AG04449 (cell line): ENCODE results near the gene PRPF8.
A peak's percentile ranks its signal among the peaks of the same experiment; 100 is the strongest.

ENCODE experiments used
- CTCF ChIA-PET: fragments of 350-600 bp; formaldehyde crosslinking; extraction: SDS; loops from one replicate; lab custom pipeline; 2021; ENCODE audit warnings: antibody characterized with exemption; lab: Yijun Ruan, JAX
- POLR2A ChIA-PET: fragments of 400-600, 350-600 bp; formaldehyde crosslinking; extraction: SDS; loops from one replicate; lab custom pipeline; 2020; ENCODE audit warnings: antibody characterized with exemption, inconsistent platforms; lab: Yijun Ruan, JAX
- DNase-seq: peaks from one replicate; pipeline ENCODE4 v3.0.0-alpha.2; 2010; ENCODE audit warnings: low read depth, low spot score
- H3K4me3 ChIP-seq: 2 replicates; pipeline ENCODE4 v1.5.1; 2011; ENCODE audit warnings: low read depth, mild to moderate bottlenecking, control low read depth, low read length
- CTCF ChIP-seq: IDR thresholded peaks from one replicate; pipeline ENCODE4 v1.5.1; 2011; ENCODE audit warnings: mild to moderate bottlenecking, moderate library complexity, low read length, control low read depth, inconsistent platforms; ENCODE audit not compliant: insufficient read depth; ENCODE audit errors: missing control alignments

Gene PRPF8

DNA sequence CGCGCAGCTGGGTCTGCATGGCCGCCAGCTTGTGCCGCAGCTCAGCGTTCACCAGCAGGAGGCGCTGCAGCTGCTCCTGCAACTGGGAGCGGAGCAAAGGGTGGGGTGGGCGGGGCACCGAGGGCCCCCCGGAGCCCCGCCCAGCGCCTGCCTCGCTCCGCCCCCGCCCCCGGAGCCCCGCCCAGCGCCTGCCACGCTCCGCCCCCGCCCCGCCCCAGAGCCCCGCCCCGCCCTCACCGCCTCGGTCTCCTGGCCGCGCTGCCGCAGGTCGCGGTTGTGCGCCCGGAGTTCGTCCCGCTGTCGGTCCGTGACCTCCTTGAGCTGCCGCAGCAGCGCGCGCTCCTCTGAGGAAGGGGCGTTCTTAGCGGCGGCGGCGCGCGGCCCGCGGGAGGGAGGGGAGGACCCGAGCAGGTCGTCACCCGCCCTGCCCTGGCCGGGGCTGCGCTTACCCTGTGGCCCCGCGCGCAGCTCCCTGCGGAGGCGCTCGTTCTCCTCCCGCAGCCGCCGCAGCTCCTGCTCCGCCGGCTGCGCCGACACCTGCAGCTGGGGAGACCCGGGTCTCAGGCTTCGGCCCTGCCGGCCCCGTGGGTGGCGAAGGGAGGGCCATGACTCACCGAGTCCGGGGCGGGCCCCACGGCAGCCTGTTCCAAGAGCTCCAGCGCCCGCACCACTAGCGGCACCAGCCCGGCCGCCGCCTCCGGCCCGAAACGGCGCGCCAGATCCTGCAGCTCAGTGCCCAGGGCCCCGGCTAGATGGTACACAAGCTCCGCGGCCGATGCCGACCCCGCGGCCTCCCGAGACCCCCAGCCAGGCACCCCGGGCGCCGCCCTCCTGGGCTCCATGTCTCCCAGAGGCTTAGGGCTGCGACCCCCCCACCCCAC is 35.5 kb downstream of the PRPF8 start:
- ChIA-PET POLR2A (interaction anchor here (0.6 to 2.0 kb wide), 4 partner anchors 11 to 68 kb away, joined by 4 to 8 read pairs (median 5); partner anchors contain the start of gene PRPF8), CTCF (interaction anchor here (0.7 to 9.1 kb wide), 35 partner anchors 10 to 394 kb away, joined by 3 to 102 read pairs (median 5); partner anchors contain the start of genes SLC43A2 and TRARG1)
- peak; percentile 67 for DNase-seq
- peak overlapping the region; percentile 66 for H3K4me3 ChIP-seq
- TF ChIP-seq CTCF = peak; percentile 97

- peak overlapping the region; percentile 59 for H3K4me3 ChIP-seq
- ChIA-PET CTCF (interaction anchor here (0.7 to 9.1 kb wide), 36 partner anchors 9 to 393 kb away, joined by 3 to 102 read pairs (median 4); partner anchors contain the start of genes INPP5K, SLC43A2 and TRARG1), POLR2A (interaction anchor here (1.5 to 2.0 kb wide), 2 partner anchors 36 to 68 kb away, joined by 6 to 8 read pairs; partner anchors contain the start of gene PRPF8)
- TF ChIP-seq CTCF = peak; percentile 22
- DNase-seq = no peak
Observed at GRCh38 chr17:1648173-1648962, 36.3 kb downstream of the PRPF8 start.

- TF ChIP-seq CTCF = no peak
- ChIA-PET CTCF (interaction anchor here (0.9 to 9.1 kb wide), 27 partner anchors 8 to 390 kb away, joined by 3 to 102 read pairs (median 7); partner anchors contain the start of genes INPP5K and TRARG1), POLR2A (interaction anchor here (2.0 kb wide), 1 partner anchor 69 kb away, joined by 8 read pairs; no protein-coding TSS in a partner anchor)
- no peak for DNase-seq
- H3K4me3 ChIP-seq = no peak overlapping the region
Observed at GRCh38 chr17:1647802-1648171, 36.9 kb downstream of the PRPF8 start.

GRCh38 chr17:1646199-1646875 is 38.3 kb downstream of the PRPF8 start:
- TF ChIP-seq CTCF = no peak
- H3K4me3 ChIP-seq = no peak overlapping the region
- ChIA-PET CTCF (interaction anchor here (0.6 to 9.1 kb wide), 8 partner anchors 10 to 281 kb away, joined by 3 to 102 read pairs (median 16); no protein-coding TSS in a partner anchor), POLR2A (interaction anchor here (1.0 kb wide), 1 partner anchor 9 kb away, joined by 4 read pairs; no protein-coding TSS in a partner anchor)
- DNase-seq = no peak

DNA sequence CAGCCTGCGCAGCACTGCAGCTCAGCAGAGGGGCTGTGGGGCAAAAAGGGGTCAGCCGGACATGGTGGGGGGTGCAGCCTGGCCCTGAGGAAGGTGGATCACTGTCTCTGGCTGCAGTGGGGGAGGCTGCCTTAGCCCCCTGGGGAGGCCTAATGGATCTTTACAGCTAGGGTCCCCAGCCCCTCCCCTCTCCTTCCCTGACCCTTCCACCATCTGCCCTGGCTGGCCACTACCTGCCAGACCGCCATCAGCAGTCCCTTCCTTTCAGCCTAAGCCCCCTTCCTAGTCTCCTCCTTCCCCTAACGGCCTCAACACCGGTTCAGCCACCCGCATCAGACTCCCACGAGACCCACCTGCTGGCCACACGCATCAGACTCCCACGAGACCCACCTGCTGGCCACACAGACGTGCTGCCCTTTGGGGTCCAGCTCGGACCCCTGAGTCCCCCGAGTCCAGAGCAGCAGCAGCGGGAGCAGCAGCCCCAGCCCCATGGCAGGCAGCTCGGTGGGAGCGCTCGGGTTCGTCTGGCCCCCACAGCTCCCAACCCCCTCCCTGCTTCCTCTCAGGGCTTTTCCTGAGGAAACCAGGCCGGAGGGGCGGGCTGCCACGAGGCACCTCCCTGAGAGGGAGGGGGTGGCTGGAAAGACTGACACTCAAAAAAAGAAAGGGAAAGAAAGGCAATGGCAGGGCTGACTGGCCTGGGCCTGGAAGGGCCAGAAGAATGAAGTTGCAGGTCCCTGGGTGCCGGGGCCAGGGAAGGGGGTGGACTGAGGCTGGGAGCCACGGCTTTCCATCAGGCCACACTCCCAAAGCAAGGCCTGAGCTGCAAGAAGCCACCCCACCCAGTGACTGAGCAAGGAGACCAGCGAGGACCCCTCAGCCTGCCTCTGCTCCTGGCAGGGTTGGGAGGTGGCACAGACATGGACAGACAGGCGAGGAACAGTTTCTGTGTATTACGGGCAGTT is 39.2 kb downstream of the PRPF8 start, which contains the start of gene SCARF1:
TSS of gene SCARF1 (minus strand) at position 526 of the 965 bp plus-strand sequence. CDS start at position 491, 35 bp downstream.
- no peak for TF ChIP-seq CTCF
- CTCF ChIA-PET = interaction anchor here (0.6 to 9.1 kb wide), 8 partner anchors 9 to 280 kb away, joined by 3 to 102 read pairs (median 5); no protein-coding TSS in a partner anchor
- DNase-seq = no peak
- H3K4me3 ChIP-seq = no peak within 1 kb of the TSS
- POLR2A ChIA-PET = interaction anchor here (1.0 kb wide), 1 partner anchor 8 kb away, joined by 4 read pairs; no protein-coding TSS in a partner anchor
